ENCODE data around the gene MEDAG.

DNA sequence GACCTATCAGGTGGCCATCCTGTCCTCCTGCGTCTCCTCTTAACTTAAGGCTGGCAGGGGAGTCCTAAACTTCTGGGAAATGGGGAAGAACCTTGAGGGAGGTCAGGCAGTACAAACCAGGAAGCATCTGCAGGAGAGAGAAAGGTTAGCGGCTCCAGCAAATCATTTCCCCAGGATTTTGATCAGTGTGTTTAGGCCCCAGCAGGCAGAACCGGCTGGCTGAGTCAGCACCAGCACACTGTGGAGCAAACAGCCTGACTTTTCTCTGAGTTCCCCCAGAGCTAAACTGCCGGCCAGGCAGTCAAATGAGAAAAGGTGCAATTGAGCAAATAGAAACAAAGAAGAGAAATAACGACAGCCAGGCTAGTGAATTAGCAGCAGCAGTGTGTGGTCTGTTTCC, 46.7 kb upstream of the MEDAG start:
- TF ChIP-seq GATA2 (IDR thresholded peaks at IDR 0.05; ENCODE audit: low read depth, low read length) (no peak), GATA3 (IDR thresholded peaks at IDR 0.05; ENCODE audit: low read depth, low read length) (no peak)

Data from SH-SY5Y (cell line).